Esophagus muscularis mucosa (tissue), 4 donors: ENCODE results near the gene UVSSA. TPM values are rescaled to one million over a fixed set of nuclear protein-coding genes. Genes with fewer than 3 reads are reported as not detected.

Source experiments
- DNase-seq: peaks from one replicate; pipeline ENCODE4 v3.0.0-alpha.2; 2017; ENCODE audit errors: extremely low spot score
- H3K27ac ChIP-seq, 4 donors: fragments of 200-600 bp; sonication (generic); replicated peaks in 1 of 4; 1 replicate in 3 of 4; 2 replicates in 1 of 4; pipeline ENCODE4 v1.5.1; 2016 to 2019; ENCODE audit warnings: mild to moderate bottlenecking in 1 of 4
- H3K27me3 ChIP-seq, 4 donors: fragments of 200-600 bp; sonication (generic); one replicate each; pipeline versions ENCODE4 v1.5.1 to v1.6.0; 2016 to 2019
- H3K36me3 ChIP-seq, 4 donors: fragments of 200-600 bp; sonication (generic); one replicate each; pipeline ENCODE4 v1.5.1; 2016 to 2019
- H3K4me1 ChIP-seq, 4 donors: fragments of 200-600 bp; sonication (generic); one replicate each; pipeline ENCODE4 v1.5.1; 2016 to 2019
- H3K4me3 ChIP-seq, 4 donors: fragments of 200-600 bp; sonication (generic); 1 replicate in 2 of 4; 2 replicates in 2 of 4; pipeline ENCODE4 v1.5.1; 2016 to 2019; ENCODE audit warnings: mild to moderate bottlenecking in 4 of 4, moderate library complexity in 1 of 4
- H3K9me3 ChIP-seq, 4 donors: fragments of 200-600 bp; sonication (generic); 1 replicate in 3 of 4; 2 replicates in 1 of 4; pipeline ENCODE4 v1.5.1; 2016 to 2019
- CTCF ChIP-seq, 3 experiments: fragments of 200-600 bp in 2 of 3; fragments of 450-650 bp in 1 of 3; sonication (generic) in 2 of 3; IDR thresholded peaks; one replicate each; pipeline ENCODE4 v1.5.1; 2017 to 2019; ENCODE audit warnings: antibody characterized with exemption in 3 of 3, mild to moderate bottlenecking in 2 of 3, moderate library complexity in 1 of 3
- EP300 ChIP-seq: sonication (generic); formaldehyde crosslinking; IDR thresholded peaks from one replicate; pipeline ENCODE4 v1.6.1; 2017; ENCODE audit warnings: antibody characterized with exemption
- POLR2A ChIP-seq: fragments of 450-650 bp; IDR thresholded peaks from one replicate; pipeline ENCODE4 v1.6.1; 2017; ENCODE audit warnings: antibody characterized with exemption, moderate library complexity, mild to moderate bottlenecking, low read depth
- POLR2AphosphoS5 ChIP-seq, 2 donors: sonication (generic); formaldehyde crosslinking; IDR thresholded peaks; one replicate each; pipeline ENCODE4 v1.6.1; 2017; ENCODE audit warnings: antibody characterized with exemption in 2 of 2
- WGBS: methylation state at CpG from one replicate; pipeline ENCODE4 v1.1.5; 2018; 5-methylcytosine and 5-hydroxymethylcytosine counted together
- intact Hi-C: fragments of 100-400 bp; cut with DNase I; formaldehyde crosslinking; loops from one replicate; pipeline ENCODE4 v1.15.1; 2023
- total RNA-seq, 4 donors: library from RNA; depleted of rRNA; stranded (reverse); fragments of >200 nt; gene quantifications; one replicate each; pipeline versions ENCODE4 v1.1.0 to v1.2.1, GENCODE V29; 2016

Gene UVSSA
- total RNA-seq, 4 donors from 2014 or later, result 8.9 to 16.5 (median 13.1) TPM

- H3K27me3 ChIP-seq, result peaks cover 0 to 100% (median 80%) of the 10 kb centered on the region in 4 donors
Measured at GRCh38 chr4:1406394-1406980, 59.5 kb downstream of the UVSSA start, which contains the start of gene NKX1-1. NKX1-1 (minus strand) TSS chr4:1406442; CDS start chr4:1406442, 0 bp downstream.

DNA sequence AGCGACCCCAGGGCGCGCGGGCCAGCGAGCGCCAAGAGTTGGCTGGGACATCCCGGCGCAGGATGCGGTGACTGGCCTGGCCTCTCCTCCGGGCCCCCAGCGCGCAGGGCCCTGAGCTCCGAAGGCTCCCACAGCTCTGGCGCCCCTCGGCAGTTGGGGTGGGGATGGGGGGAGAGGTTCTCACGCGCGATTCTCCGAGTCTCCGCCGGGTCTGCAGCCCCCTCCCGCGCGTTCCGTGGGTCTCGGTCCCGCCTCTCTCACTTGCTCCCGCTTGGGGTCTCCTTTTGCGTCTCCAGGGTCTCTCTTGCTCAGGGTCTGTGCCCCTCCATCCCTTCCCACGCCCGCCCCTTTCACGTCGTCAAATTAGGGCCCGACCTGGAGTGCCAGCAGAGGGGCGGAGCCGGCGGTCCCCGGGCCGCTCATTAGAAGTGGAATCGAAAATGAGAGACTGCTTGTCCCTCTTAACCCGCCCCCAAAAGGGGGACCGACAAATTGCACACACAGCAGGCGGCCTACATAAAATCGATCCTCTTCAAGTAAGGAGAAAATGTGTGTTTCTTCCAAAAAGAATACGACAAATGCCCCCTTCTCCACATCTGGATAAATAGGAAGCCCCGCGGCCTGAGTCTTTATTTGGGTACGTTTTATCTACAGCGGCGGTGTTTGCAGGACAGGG lies 60.1 kb downstream of the UVSSA start:
- Histone ChIP-seq H3K4me1 (peaks cover 9 to 65% (median 59%) of the 10 kb centered on the region in 4 donors), H3K9me3 (no peaks in the 10 kb centered on the region), H3K27ac (no peak overlapping the region), H3K36me3 (no peaks in the 10 kb centered on the region), H3K4me3 (peak overlapping the region in 1 of 4 donors; percentile 7), H3K27me3 (peaks cover 0 to 100% (median 76%) of the 10 kb centered on the region in 4 donors)
- no peak for TF ChIP-seq CTCF (IDR thresholded peaks at IDR 0.05)
- TF ChIP-seq POLR2A, result no peak
- no peak for TF ChIP-seq EP300
- no peak for TF ChIP-seq POLR2AphosphoS5 (IDR thresholded peaks at IDR 0.05)
- no peak for DNase-seq
- intact Hi-C loops, result no loop called here
- 9% methylated on average over 33 of the region's 50 CpGs for WGBS

More at GRCh38 chr4:1406394-1406980, 59.5 kb downstream of the UVSSA start, which contains the start of gene NKX1-1:
- WGBS, result no CpG with 5 or more reads among the region's 91 CpGs
- no peaks in the 10 kb centered on the region for H3K36me3 ChIP-seq
- no peak for DNase-seq
- H3K27ac ChIP-seq, result no peak within 1 kb of the TSS
- H3K9me3 ChIP-seq, result no peaks in the 10 kb centered on the region
- H3K4me1 ChIP-seq, result peaks cover 9 to 68% (median 60%) of the 10 kb centered on the region in 4 donors
- intact Hi-C loops, result no loop called here
- H3K4me3 ChIP-seq, result peak within 1 kb of the TSS in 1 of 4 donors; percentile 7
- TF ChIP-seq POLR2A (no peak), CTCF (IDR thresholded peaks at IDR 0.05) (no peak), EP300 (no peak), POLR2AphosphoS5 (IDR thresholded peaks at IDR 0.05) (no peak)

- Histone ChIP-seq H3K36me3 (no peaks in the 10 kb centered on the region), H3K27me3 (peaks cover 0 to 100% (median 72%) of the 10 kb centered on the region in 4 donors), H3K9me3 (no peaks in the 10 kb centered on the region), H3K27ac (no peak overlapping the region), H3K4me1 (peaks cover 4 to 58% (median 52%) of the 10 kb centered on the region in 4 donors), H3K4me3 (no peak overlapping the region)
- intact Hi-C loops, result no loop called here
- 3% methylated on average over 19 of the region's 53 CpGs for WGBS
- DNase-seq, result no peak
- TF ChIP-seq EP300 (no peak), POLR2A (no peak), POLR2AphosphoS5 (IDR thresholded peaks at IDR 0.05) (no peak), CTCF (IDR thresholded peaks at IDR 0.05) (no peak)
Measured at GRCh38 chr4:1407657-1408333, 60.8 kb downstream of the UVSSA start.

GRCh38 chr4:1408418-1408817 lies 61.4 kb downstream of the UVSSA start:
- peaks cover 0 to 100% (median 77%) of the 10 kb centered on the region in 4 donors for H3K27me3 ChIP-seq
- no peak overlapping the region for H3K27ac ChIP-seq
- H3K36me3 ChIP-seq, result no peaks in the 10 kb centered on the region
- intact Hi-C loops, result no loop called here
- WGBS, result 20% methylated on average over 7 of the region's 22 CpGs
- DNase-seq, result no peak
- TF ChIP-seq CTCF (IDR thresholded peaks at IDR 0.05), result no peak
- TF ChIP-seq EP300, result no peak
- TF ChIP-seq POLR2AphosphoS5 (IDR thresholded peaks at IDR 0.05), result no peak
- TF ChIP-seq POLR2A, result no peak
- no peak overlapping the region for H3K4me3 ChIP-seq
- H3K4me1 ChIP-seq, result peaks cover 4 to 52% (median 46%) of the 10 kb centered on the region in 4 donors
- H3K9me3 ChIP-seq, result no peaks in the 10 kb centered on the region
